Upper lobe of left lung (tissue), 6 donors: Measurements from ENCODE around the gene ATP2A3. TPM values are rescaled to one million over a fixed set of nuclear protein-coding genes. Genes with fewer than 3 reads are reported as not detected.

ENCODE experiments used
- ATAC-seq, 2 donors: fragments of 200-7000 bp; cut with Tn5 transposase; one replicate each; pipeline ENCODE4 v1.9.1; 2022; ENCODE audit warnings: mild to moderate bottlenecking in 2 of 2, moderate library complexity in 2 of 2; ENCODE audit not compliant: low FRiP score in 2 of 2
- DNase-seq, 2 donors: peaks; one replicate each; pipeline ENCODE4 v3.0.0-alpha.2; 2019 to 2020
- H3K27ac ChIP-seq, 4 donors: fragments of 200-600 bp; sonication (generic); one replicate each; pipeline ENCODE4 v1.5.1; 2016 to 2019
- H3K27me3 ChIP-seq, 4 donors: fragments of 200-600 bp; sonication (generic); one replicate each; pipeline ENCODE4 v1.5.1; 2017 to 2019
- H3K36me3 ChIP-seq, 4 donors: fragments of 200-600 bp; sonication (generic); one replicate each; pipeline ENCODE4 v1.5.1; 2016 to 2019
- H3K4me1 ChIP-seq, 4 donors: fragments of 200-600 bp; sonication (generic); one replicate each; pipeline ENCODE4 v1.5.1; 2018 to 2019
- H3K4me3 ChIP-seq, 4 donors: fragments of 200-600 bp; sonication (generic); one replicate each; pipeline ENCODE4 v1.5.1; 2017 to 2019; ENCODE audit warnings: mild to moderate bottlenecking in 2 of 4, moderate library complexity in 1 of 4
- H3K9me3 ChIP-seq, 4 donors: fragments of 200-600 bp; sonication (generic); one replicate each; pipeline ENCODE4 v1.5.1; 2018 to 2019
- CTCF ChIP-seq, 6 experiments: fragments of 450-650 bp in 4 of 6; fragments of 200-600 bp in 2 of 6; sonication (generic) in 2 of 6; IDR thresholded peaks; one replicate each; pipeline ENCODE4 v1.5.1; 2016 to 2019; ENCODE audit warnings: antibody characterized with exemption in 6 of 6
- EP300 ChIP-seq, 4 donors: sonication (generic); formaldehyde crosslinking; IDR thresholded peaks; one replicate each; pipeline ENCODE4 v1.5.1; 2017; ENCODE audit warnings: antibody characterized with exemption in 4 of 4, control low read depth in 2 of 4
- POLR2A ChIP-seq, 4 donors: fragments of 450-650 bp; IDR thresholded peaks; one replicate each; pipeline ENCODE4 v1.5.1; 2016 to 2017; ENCODE audit warnings: antibody characterized with exemption in 4 of 4, mild to moderate bottlenecking in 2 of 4
- POLR2AphosphoS5 ChIP-seq, 2 donors: sonication (generic); formaldehyde crosslinking; IDR thresholded peaks; one replicate each; pipeline ENCODE4 v1.5.1; 2017; ENCODE audit warnings: antibody characterized with exemption in 2 of 2
- WGBS, 2 donors: methylation state at CpG; one replicate each; pipeline ENCODE4 v1.1.5; 2017 to 2018; 5-methylcytosine and 5-hydroxymethylcytosine counted together
- total RNA-seq, 6 donors: library from RNA; depleted of rRNA in 4 of 6; stranded (reverse); fragments of >200 nt in 4 of 6; gene quantifications; one replicate each; pipeline versions ENCODE4 v1.1.0 to v1.2.1, GENCODE V29; 2016 to 2021
- donor health status: DM: no; HTN: no; CAD: no; lungs with moderate emphysema.
- donor health status: DM: no; HTN: yes; CAD: no; lungs with severe emphysema.

Gene ATP2A3
- total RNA-seq, 6 donors from 2014 or later: 27.9 to 82.8 (median 41.4) TPM

- TF ChIP-seq EP300 (IDR thresholded peaks at IDR 0.05): no peak
- TF ChIP-seq CTCF (IDR thresholded peaks at IDR 0.05): no peak
- TF ChIP-seq POLR2A (IDR thresholded peaks at IDR 0.05): no peak
- no peak for TF ChIP-seq POLR2AphosphoS5 (IDR thresholded peaks at IDR 0.05)
- Histone ChIP-seq H3K36me3 (no peaks in the 10 kb centered on the region), H3K27ac (peak overlapping the region in 2 of 4 donors; percentile 26 to 33), H3K4me3 (no peak overlapping the region), H3K27me3 (no peaks in the 10 kb centered on the region), H3K9me3 (no peaks in the 10 kb centered on the region), H3K4me1 (peaks cover 13 to 26% (median 20%) of the 10 kb centered on the region in 4 donors)
- DNase-seq (peak in 1 of 2 donors; percentile 84), ATAC-seq (no peak)
- 42 to 51% methylated on average over 26 to 27 of the region's 30 CpGs for WGBS, 2 donors
Measured at GRCh38 chr17:3911271-3912053, 52.8 kb downstream of the ATP2A3 start.

DNA sequence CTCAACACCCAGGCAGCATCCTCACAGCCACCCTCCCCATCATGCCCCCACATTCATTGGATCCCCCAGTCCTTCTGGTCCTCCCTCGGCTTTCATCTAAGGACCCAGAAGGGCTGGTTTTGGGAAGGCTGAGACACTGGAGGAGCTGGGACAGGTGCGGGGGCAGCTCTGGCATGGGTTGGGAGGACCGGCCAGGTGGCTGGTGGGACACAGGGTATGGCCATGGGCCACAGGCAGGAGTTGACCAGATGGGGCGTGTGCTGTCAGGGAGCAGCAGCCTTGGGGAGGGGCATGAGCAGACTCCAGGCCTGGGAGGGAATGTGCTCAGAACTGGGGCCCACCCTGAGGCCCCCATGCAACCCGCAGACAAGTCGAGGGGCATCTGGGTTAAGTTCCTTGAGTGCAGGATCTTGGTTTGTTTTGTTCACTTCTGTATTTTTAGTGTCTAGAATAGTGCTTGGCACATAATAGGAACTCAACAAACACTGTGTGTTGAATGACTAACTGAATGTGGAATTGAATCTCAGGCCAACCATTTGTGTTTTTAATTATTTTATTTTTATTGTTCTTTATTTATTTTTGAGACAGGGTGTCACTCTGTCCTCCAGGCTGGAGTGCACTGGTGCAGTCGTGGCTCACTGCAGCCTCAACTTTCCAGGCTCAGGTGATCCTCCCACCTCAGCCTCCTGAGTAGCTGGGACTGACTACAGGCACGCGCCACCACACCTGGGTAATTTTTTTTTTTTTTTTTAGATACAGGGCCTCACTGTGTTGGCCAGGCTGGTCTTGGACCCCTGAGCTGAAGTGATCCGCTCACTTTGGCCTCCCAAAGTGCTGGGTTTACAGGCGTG lies 53.6 kb downstream of the ATP2A3 start:
- Histone ChIP-seq H3K9me3 (no peaks in the 10 kb centered on the region), H3K36me3 (no peaks in the 10 kb centered on the region), H3K4me1 (peaks cover 8 to 21% (median 13%) of the 10 kb centered on the region in 4 donors), H3K27ac (no peak overlapping the region), H3K4me3 (no peak overlapping the region), H3K27me3 (no peaks in the 10 kb centered on the region)
- DNase-seq: no peak
- 73 to 89% methylated on average over 10 to 11 of the region's 11 CpGs for WGBS, 2 donors
- TF ChIP-seq POLR2A (IDR thresholded peaks at IDR 0.05) (no peak), POLR2AphosphoS5 (IDR thresholded peaks at IDR 0.05) (no peak), EP300 (IDR thresholded peaks at IDR 0.05) (no peak), CTCF (IDR thresholded peaks at IDR 0.05) (no peak)
- no peak for ATAC-seq

DNA sequence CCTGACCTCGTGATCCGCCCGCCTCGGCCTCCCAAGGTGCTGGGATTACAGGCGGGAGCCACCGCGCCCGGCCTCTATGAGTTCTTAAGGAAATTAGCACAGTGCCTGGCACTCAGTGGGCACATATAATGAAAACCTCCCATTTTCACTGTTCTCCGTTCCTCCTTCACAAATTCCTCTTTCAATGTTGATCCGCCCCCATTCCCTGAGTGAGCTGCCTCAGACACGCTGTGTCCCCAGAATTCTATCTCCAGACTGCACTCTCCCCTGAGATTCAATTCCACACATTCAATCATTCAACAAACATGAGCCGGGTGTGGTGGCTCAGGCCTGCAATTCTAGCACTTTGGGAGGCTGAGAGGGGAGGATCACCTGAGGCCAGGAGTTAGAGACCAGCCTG lies 55.0 kb downstream of the ATP2A3 start:
- H3K36me3 ChIP-seq: no peaks in the 10 kb centered on the region

GRCh38 chr17:3907483-3908216 lies 56.6 kb downstream of the ATP2A3 start:
- no peak overlapping the region for H3K4me3 ChIP-seq
- no peak for ATAC-seq
- peaks cover 0 to 10% (median 5%) of the 10 kb centered on the region in 4 donors for H3K4me1 ChIP-seq
- H3K9me3 ChIP-seq: no peaks in the 10 kb centered on the region
- H3K27ac ChIP-seq: no peak overlapping the region
- H3K27me3 ChIP-seq: no peaks in the 10 kb centered on the region
- no peak for DNase-seq
- TF ChIP-seq CTCF (IDR thresholded peaks at IDR 0.05): peak in 5 of 6 experiments; percentile 9 to 50 (median 24)
- no peak for TF ChIP-seq EP300 (IDR thresholded peaks at IDR 0.05)
- WGBS, 2 donors: 81 to 82% methylated on average over 6 to 11 of the region's 11 CpGs
- no peaks in the 10 kb centered on the region for H3K36me3 ChIP-seq

More for the DNA sequence above, 55.0 kb downstream of the ATP2A3 start:
- no peak for ATAC-seq
- Histone ChIP-seq H3K27me3 (no peaks in the 10 kb centered on the region), H3K27ac (no peak overlapping the region), H3K9me3 (no peaks in the 10 kb centered on the region), H3K4me3 (no peak overlapping the region), H3K4me1 (peaks cover 8 to 21% (median 12%) of the 10 kb centered on the region in 4 donors)
- 92 to 94% methylated on average over 12 of the region's 12 CpGs for WGBS, 2 donors
- TF ChIP-seq EP300 (IDR thresholded peaks at IDR 0.05) (no peak), POLR2AphosphoS5 (IDR thresholded peaks at IDR 0.05) (no peak), CTCF (IDR thresholded peaks at IDR 0.05) (no peak)
- DNase-seq: no peak
